Loucy (cell line): ENCODE data around the gene PARD3B.

ENCODE experiments used
- H2AFZ ChIP-seq: fragments of 200-600 bp; sonication (generic); 2 replicates; pipeline ENCODE4 v1.6.0; 2016; ENCODE audit warnings: antibody characterized with exemption, mild to moderate bottlenecking, low read length, moderate library complexity
- H3F3A ChIP-seq: fragments of 200-600 bp; 2 replicates; pipeline ENCODE4 v1.6.0; 2016; ENCODE audit warnings: antibody characterized with exemption, low read depth, mild to moderate bottlenecking
- H3K27me3 ChIP-seq: fragments of 200-600 bp; sonication (generic); 2 replicates; pipeline ENCODE4 v1.6.1; 2014; ENCODE audit warnings: low read length, mild to moderate bottlenecking; ENCODE audit not compliant: insufficient read depth, poor library complexity, severe bottlenecking
- H3K36me3 ChIP-seq: fragments of 200-600 bp; sonication (generic); 2 replicates; pipeline ENCODE4 v1.6.1; 2016; ENCODE audit warnings: low read length; ENCODE audit not compliant: insufficient read depth
- H3K4me1 ChIP-seq: fragments of 200-600 bp; sonication (generic); 2 replicates; pipeline ENCODE4 v1.5.1; 2014; ENCODE audit warnings: low read length, mild to moderate bottlenecking; ENCODE audit not compliant: insufficient read depth, poor library complexity, severe bottlenecking
- H3K4me2 ChIP-seq: fragments of 200-600 bp; sonication (generic); 2 replicates; pipeline ENCODE4 v1.6.0; 2014; ENCODE audit warnings: antibody characterized with exemption, low read length, low read depth, mild to moderate bottlenecking; ENCODE audit not compliant: poor library complexity, severe bottlenecking
- H3K4me3 ChIP-seq: fragments of 200-600 bp; sonication (generic); 2 replicates; pipeline ENCODE4 v1.5.1; 2014; ENCODE audit warnings: low read length, mild to moderate bottlenecking, mixed read lengths; ENCODE audit not compliant: poor library complexity, severe bottlenecking
- H3K79me2 ChIP-seq: fragments of 200-600 bp; sonication (generic); 2 replicates; pipeline ENCODE4 v1.6.1; 2014; ENCODE audit warnings: low read length; ENCODE audit not compliant: insufficient read depth
- H3K9ac ChIP-seq: fragments of 200-600 bp; sonication (generic); 2 replicates; pipeline ENCODE4 v1.6.0; 2014; ENCODE audit warnings: mild to moderate bottlenecking, low read depth, low read length, moderate library complexity; ENCODE audit not compliant: poor library complexity, severe bottlenecking
- H3K9me2 ChIP-seq: fragments of 200-600 bp; sonication (generic); replicated peaks from 2 replicates; pipeline ENCODE4 v1.6.1; 2016; ENCODE audit warnings: low read depth, low read length, mixed read lengths
- H3K9me3 ChIP-seq: fragments of 200-600 bp; sonication (generic); 2 replicates; pipeline ENCODE4 v1.6.1; 2014; ENCODE audit warnings: mild to moderate bottlenecking, antibody characterized with exemption, low read length, low read depth; ENCODE audit not compliant: insufficient read depth
- H4K20me1 ChIP-seq: fragments of 200-600 bp; sonication (generic); 2 replicates; pipeline ENCODE4 v1.6.0; 2014; ENCODE audit warnings: antibody characterized with exemption, low read length, mild to moderate bottlenecking; ENCODE audit not compliant: insufficient read depth, poor library complexity, severe bottlenecking
- EZH2phosphoT487 ChIP-seq: fragments of 200-600 bp; IDR thresholded peaks from 2 replicates; pipeline ENCODE4 v1.6.1; 2018; ENCODE audit warnings: antibody characterized with exemption, mild to moderate bottlenecking, moderate library complexity, borderline replicate concordance
- TF ChIP-seq, protein P1 (sequence below): fragments of 200-600 bp; sonication (generic); conservative IDR thresholded peaks from 2 replicates; pipeline ENCODE4 v1.5.1; 2014; ENCODE audit warnings: mild to moderate bottlenecking, antibody characterized with exemption, low read length

Gene PARD3B

DNA sequence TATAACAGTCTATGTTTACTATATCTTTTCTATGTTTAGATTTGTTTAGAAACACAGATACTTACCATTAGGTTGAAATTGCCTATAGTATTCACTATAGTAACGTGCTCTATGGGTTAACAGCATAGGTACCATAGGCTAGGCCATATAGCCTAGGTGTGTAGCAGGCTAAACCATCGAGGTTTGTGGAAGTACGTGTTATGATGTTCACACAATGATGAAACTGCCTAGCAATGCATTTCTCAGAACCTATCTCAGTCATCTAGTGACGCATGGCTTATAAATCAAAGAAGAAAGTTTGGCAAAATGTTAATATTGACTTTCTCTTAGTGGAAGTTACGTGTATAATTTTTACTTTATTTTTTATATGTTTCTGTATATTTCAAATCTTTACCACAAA is 670.8 kb downstream of the PARD3B start:
- H3K27me3 ChIP-seq = no peaks in the 10 kb centered on the region
- H3K4me2 ChIP-seq = no peak overlapping the region
- H2AFZ ChIP-seq = no peak overlapping the region
- H3F3A ChIP-seq = no peaks in the 10 kb centered on the region
- TF ChIP-seq EZH2phosphoT487 = no peak
- TF ChIP-seq, protein P1, sequence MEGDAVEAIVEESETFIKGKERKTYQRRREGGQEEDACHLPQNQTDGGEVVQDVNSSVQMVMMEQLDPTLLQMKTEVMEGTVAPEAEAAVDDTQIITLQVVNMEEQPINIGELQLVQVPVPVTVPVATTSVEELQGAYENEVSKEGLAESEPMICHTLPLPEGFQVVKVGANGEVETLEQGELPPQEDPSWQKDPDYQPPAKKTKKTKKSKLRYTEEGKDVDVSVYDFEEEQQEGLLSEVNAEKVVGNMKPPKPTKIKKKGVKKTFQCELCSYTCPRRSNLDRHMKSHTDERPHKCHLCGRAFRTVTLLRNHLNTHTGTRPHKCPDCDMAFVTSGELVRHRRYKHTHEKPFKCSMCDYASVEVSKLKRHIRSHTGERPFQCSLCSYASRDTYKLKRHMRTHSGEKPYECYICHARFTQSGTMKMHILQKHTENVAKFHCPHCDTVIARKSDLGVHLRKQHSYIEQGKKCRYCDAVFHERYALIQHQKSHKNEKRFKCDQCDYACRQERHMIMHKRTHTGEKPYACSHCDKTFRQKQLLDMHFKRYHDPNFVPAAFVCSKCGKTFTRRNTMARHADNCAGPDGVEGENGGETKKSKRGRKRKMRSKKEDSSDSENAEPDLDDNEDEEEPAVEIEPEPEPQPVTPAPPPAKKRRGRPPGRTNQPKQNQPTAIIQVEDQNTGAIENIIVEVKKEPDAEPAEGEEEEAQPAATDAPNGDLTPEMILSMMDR = no peak
- H3K79me2 ChIP-seq = no peaks in the 10 kb centered on the region
- H4K20me1 ChIP-seq = no peaks in the 10 kb centered on the region
- no peak overlapping the region for H3K9ac ChIP-seq
- H3K36me3 ChIP-seq = no peaks in the 10 kb centered on the region
- H3K4me3 ChIP-seq = no peak overlapping the region
- no peaks in the 10 kb centered on the region for H3K4me1 ChIP-seq
- H3K9me2 ChIP-seq = no peaks in the 10 kb centered on the region
- H3K9me3 ChIP-seq = no peaks in the 10 kb centered on the region

DNA sequence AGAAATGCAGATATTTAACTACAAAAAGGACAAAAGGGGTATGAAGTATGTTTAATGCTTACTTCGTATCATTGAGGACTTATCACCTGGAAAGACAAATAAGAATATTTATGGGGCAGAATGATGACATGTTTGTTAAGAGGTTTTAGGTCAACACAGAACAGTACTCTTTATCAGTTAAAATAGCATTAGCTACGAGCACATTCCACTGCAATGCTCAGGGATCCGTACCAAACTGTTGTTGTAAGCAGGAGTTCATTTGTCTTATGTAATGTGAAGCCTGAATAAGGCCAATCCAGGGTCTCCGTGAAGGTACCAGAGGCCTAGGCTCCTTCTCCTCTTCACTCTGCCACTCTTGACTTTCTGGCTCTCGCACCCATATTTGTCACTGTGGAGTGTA is 671.3 kb downstream of the PARD3B start:
- no peaks in the 10 kb centered on the region for H3K36me3 ChIP-seq
- TF ChIP-seq, protein P1 = no peak
- no peak for TF ChIP-seq EZH2phosphoT487
- no peaks in the 10 kb centered on the region for H3K9me2 ChIP-seq
- no peak overlapping the region for H3K9ac ChIP-seq
- H2AFZ ChIP-seq = no peak overlapping the region
- H3K4me2 ChIP-seq = no peak overlapping the region
- no peaks in the 10 kb centered on the region for H3K4me1 ChIP-seq
- no peaks in the 10 kb centered on the region for H3F3A ChIP-seq
- H4K20me1 ChIP-seq = no peaks in the 10 kb centered on the region
- no peaks in the 10 kb centered on the region for H3K27me3 ChIP-seq
- H3K4me3 ChIP-seq = no peak overlapping the region
- H3K9me3 ChIP-seq = no peaks in the 10 kb centered on the region
- no peaks in the 10 kb centered on the region for H3K79me2 ChIP-seq

DNA sequence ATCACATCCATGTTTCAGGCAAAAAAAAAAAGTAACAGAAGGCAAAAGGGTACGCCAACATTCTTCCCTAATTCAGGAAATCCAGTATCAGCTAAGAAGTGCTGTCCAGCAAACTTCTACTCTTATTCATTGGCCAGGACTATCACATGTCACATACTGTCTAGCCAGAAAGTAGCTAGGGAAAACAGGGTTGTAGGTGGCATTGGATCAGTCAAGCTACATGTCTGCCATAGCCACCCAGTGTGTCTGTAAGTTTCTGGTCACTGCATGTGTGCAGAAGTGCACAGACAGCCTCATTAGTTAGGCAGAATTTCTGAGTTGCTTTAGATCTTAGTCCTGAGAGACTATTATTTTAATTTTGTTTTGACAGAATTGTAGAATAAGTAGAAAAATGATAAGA is 671.7 kb downstream of the PARD3B start:
- Histone ChIP-seq H3K9me2 (no peaks in the 10 kb centered on the region), H3K27me3 (no peaks in the 10 kb centered on the region), H3K4me3 (no peak overlapping the region), H4K20me1 (no peaks in the 10 kb centered on the region), H3K4me2 (no peak overlapping the region), H2AFZ (no peak overlapping the region), H3K79me2 (no peaks in the 10 kb centered on the region), H3K9ac (no peak overlapping the region), H3K9me3 (no peaks in the 10 kb centered on the region), H3K4me1 (no peaks in the 10 kb centered on the region), H3K36me3 (no peaks in the 10 kb centered on the region), H3F3A (no peaks in the 10 kb centered on the region)
- TF ChIP-seq, protein P1 = no peak
- no peak for TF ChIP-seq EZH2phosphoT487
